Upper lobe of left lung (tissue), 4 donors: ENCODE data around the gene TNS3.

ENCODE experiments used
- CTCF ChIP-seq, 6 experiments: fragments of 450-650 bp in 4 of 6; fragments of 200-600 bp in 2 of 6; sonication (generic) in 2 of 6; IDR thresholded peaks; one replicate each; pipeline ENCODE4 v1.5.1; 2016 to 2019; ENCODE audit warnings: antibody characterized with exemption in 6 of 6
- EP300 ChIP-seq, 4 donors: sonication (generic); formaldehyde crosslinking; IDR thresholded peaks; one replicate each; pipeline ENCODE4 v1.5.1; 2017; ENCODE audit warnings: antibody characterized with exemption in 4 of 4, control low read depth in 2 of 4
- POLR2AphosphoS5 ChIP-seq, 2 donors: sonication (generic); formaldehyde crosslinking; IDR thresholded peaks; one replicate each; pipeline ENCODE4 v1.5.1; 2017; ENCODE audit warnings: antibody characterized with exemption in 2 of 2

- TF ChIP-seq CTCF (IDR thresholded peaks at IDR 0.05) (no peak), EP300 (IDR thresholded peaks at IDR 0.05) (no peak), POLR2AphosphoS5 (IDR thresholded peaks at IDR 0.05) (no peak)
Measured at GRCh38 chr7:47542051-47542450, 39.9 kb downstream of the TNS3 start.
